OCI-M2 (cell line): ENCODE measurements around the gene C11orf16.
"Not testable (repeated sequence)": the region's sequence is repeated elsewhere in the genome, so short reads cannot be mapped to it uniquely, and the experiment has no call there.

Source experiments
- DNase-seq: peaks from one replicate; lab custom pipeline; 2025; ENCODE audit not compliant: unreplicated experiment; lab: John Stamatoyannopoulos, UW

Gene C11orf16

GRCh38 chr11:8937159-8937558 lies 4.4 kb upstream of the C11orf16 start:
- no peak for DNase-seq

- not testable (repeated sequence) for DNase-seq
Observed at GRCh38 chr11:8935789-8936188, 3.0 kb upstream of the C11orf16 start.

- DNase-seq, result no peak
Observed at GRCh38 chr11:8934742-8935488, 2.2 kb upstream of the C11orf16 start.

DNA sequence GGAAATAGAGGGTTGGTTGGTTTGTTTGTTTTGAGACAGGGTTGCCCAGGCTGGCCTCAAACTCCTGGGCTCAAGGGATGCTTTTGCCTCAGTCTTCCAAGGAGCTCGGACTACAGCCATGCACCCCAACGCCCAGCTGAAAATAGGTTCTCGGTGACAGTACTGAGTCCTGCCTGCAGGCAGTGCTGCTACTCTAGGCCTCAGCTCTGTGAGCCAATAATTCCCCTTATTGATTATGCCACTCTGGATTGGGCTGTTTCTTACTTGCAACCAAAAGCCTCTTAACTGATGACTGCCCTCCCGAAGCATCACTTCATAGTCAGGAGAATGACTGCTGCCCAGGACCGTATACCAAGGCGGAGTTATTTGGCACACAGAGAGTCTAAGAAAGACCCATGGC lies 1.2 kb upstream of the C11orf16 start:
- no peak for DNase-seq

- no peak for DNase-seq
Observed at GRCh38 chr11:8930456-8931175, 2.1 kb downstream of the C11orf16 start.

- DNase-seq, result no peak
Observed at GRCh38 chr11:8928981-8929615, 3.6 kb downstream of the C11orf16 start.

DNA sequence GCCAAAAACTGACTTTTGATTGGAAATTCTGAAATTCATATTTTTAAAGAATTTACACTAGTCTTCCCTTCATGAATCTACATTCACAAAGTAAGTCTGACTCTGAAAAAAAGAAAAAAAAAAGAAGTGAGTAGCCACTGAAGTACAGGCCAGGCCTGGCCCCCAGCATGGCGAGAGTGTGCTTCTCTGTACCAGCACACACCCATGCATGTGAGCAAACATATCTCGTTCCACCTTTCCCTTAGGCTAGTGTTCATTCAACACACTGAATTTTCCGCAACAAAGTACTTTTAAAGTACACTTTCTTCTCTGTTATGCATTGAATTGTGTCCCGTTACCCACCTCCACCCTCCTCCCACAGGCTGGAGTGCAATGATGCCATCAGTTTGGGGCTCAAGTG lies 4.5 kb downstream of the C11orf16 start:
- no peak for DNase-seq

- DNase-seq, result no peak
Observed at GRCh38 chr11:8927233-8927632, 5.5 kb downstream of the C11orf16 start.

GRCh38 chr11:8926236-8926635 lies 6.5 kb downstream of the C11orf16 start:
- no peak for DNase-seq

DNA sequence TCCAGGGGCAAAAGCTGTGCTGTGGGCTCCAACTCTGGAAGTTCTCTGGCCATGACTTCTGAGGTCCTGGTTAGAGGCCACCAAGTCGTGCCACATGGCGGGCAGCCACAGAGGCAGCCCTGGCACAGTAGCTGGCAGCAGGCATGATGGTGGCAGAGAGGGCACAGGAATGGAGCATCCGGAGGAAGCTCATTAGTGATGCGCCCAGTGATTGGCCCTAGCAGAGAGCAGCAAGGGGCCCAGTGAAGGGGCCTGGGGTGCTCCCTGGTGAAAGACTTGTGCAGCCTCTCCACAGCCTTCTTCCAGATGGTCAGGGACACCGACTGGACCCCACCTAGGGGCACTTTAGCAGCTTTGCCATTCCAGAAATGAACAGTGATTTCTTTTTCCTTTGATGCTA lies 7.0 kb downstream of the C11orf16 start:
- DNase-seq, result no peak

DNA sequence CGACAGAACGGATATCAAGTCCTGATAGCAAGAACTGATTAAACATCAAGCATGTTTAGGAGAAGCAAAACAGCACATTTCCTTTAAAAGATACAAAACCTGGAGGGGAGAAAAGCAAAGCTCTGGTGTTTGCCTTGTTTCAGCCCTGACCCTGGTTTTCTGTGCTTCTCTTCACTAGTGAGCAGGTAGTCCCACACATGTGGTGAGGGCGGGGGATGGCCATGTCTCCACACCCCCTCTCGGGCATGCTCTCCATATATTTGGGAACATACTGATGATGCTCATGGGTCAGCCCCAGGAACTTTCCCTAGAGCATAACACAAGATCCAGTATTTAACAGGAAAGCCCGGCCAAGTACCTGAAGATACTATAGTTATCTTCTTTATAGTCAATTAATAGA lies 10.1 kb downstream of the C11orf16 start:
- no peak for DNase-seq

DNA sequence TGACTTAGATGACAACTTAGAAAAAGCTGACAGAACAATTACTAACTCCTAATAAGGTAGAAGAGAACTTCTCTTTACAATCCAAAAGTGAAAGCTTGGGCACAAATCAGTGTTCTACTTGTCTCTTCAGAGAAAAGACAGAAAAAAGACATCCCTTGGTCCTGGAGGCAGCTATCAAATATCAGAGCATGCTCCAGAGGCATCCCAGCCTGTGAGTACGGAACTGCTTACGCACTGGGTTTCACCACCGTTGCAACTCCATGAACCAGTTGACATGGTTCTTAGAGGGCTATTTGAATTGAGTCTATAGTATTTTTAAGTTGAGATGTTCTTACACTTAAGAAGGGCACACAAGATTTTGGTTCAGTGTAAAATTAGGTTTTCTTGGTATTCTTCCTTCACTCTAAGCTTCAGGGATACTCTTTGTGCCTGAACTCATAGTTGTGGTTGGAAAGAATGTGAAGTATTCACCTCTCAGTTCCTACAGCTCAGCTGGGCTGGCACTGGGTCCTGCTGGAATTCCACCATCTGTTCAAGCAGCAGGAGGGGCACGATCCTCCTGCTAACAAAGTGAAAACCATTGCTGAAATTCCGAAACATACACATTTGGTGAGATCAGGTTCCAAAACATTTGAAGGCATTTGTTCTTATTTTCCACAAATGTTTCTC lies 15.5 kb downstream of the C11orf16 start:
- DNase-seq, result no peak

- no peak for DNase-seq
Observed at GRCh38 chr11:8914661-8915018, 18.1 kb downstream of the C11orf16 start.

DNA sequence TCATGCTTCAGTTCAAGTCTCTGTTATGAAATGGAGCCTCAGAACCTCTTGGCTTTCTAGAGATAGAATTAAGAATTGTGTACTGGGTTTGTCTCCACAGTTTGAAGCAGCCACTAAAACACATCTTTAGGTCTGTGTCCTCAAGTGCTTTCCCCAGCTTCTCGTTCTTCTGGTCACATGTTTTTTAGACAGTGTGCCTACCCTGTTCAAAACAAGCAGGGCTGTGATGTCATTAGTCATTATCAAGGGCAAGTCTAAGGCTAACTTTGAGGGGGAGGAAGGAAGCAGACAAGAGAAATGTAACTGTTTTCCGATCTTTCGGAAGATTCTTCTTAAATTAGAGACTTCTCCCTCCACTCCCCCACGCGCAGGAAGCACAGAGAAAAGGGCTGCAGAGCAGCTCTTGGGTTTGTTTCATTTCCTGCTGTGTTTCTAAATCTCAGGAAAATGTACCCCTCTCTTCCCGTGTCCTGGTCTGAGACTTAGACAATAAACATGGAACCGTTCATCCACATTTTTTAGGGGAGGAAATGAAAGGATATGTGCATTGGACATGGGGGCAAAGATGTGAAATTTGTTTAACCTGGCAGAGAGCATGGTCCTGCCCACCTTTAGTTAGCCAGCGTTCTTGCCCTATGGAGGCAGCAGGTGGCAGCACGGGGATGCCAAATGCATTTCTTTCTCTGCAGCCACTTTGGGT lies 18.6 kb downstream of the C11orf16 start:
- DNase-seq, result no peak

GRCh38 chr11:8911029-8911823 lies 21.5 kb downstream of the C11orf16 start, which contains the start of gene AKIP1:
AKIP1 (plus strand) TSS chr11:8911189; CDS start chr11:8911450, 261 bp downstream.
- no peak for DNase-seq

- no peak for DNase-seq
Observed at GRCh38 chr11:8910649-8911026, 22.1 kb downstream of the C11orf16 start.

GRCh38 chr11:8908099-8908498 lies 24.6 kb downstream of the C11orf16 start:
- no peak for DNase-seq

- no peak for DNase-seq
Observed at GRCh38 chr11:8907116-8907515, 25.6 kb downstream of the C11orf16 start.

- DNase-seq, result no peak
Observed at GRCh38 chr11:8905528-8906165, 27.1 kb downstream of the C11orf16 start.
